Activated naive CD4-positive, alpha-beta T cell treated with anti-CD3 and anti-CD28 coated beads for 36 hours (primary cell): Measurements from ENCODE around the gene TCEAL7. TPM values are rescaled to one million over a fixed set of nuclear protein-coding genes. Genes with fewer than 3 reads are reported as not detected.
A peak's percentile ranks its signal among the peaks of the same experiment; 100 is the strongest.

ENCODE experiments used
- CTCF ChIA-PET: fragments of 350-600 bp; sonication (Branson Sonifier 250); formaldehyde crosslinking; loops from one replicate; lab custom pipeline; 2021; ENCODE audit warnings: antibody characterized with exemption; lab: Charles Lee
- DNase-seq: peaks from one replicate; pipeline ENCODE4 v3.0.0-alpha.2; 2020
- H3K27ac Mint-ChIP-seq: one replicate; pipeline ENCODE4 v1.8.0; 2021; ENCODE audit warnings: mild to moderate bottlenecking, mixed read lengths
- H3K27me3 Mint-ChIP-seq: one replicate; pipeline ENCODE4 v1.8.0; 2021; ENCODE audit warnings: low read depth, mixed read lengths
- H3K36me3 Mint-ChIP-seq: one replicate; pipeline ENCODE4 v1.8.0; 2021; ENCODE audit warnings: low read depth, mixed read lengths
- H3K4me1 Mint-ChIP-seq: one replicate; pipeline ENCODE4 v1.8.0; 2021; ENCODE audit warnings: low read depth, mixed read lengths
- H3K4me3 Mint-ChIP-seq: one replicate; pipeline ENCODE4 v1.8.0; 2021; ENCODE audit warnings: mild to moderate bottlenecking, moderate library complexity, mixed read lengths
- H3K9me3 Mint-ChIP-seq: one replicate; pipeline ENCODE4 v1.8.0; 2021; ENCODE audit warnings: mixed read lengths
- intact Hi-C: fragments of 100-400 bp; cut with micrococcal nuclease; formaldehyde crosslinking; loops from one replicate; pipeline ENCODE4 v1.15.1; 2023
- total RNA-seq, 2 experiments: library from RNA; stranded (reverse); gene quantifications; one replicate each; pipeline ENCODE4 v1.2.3, GENCODE V29; 2021

TCEAL7 gene
- total RNA-seq, 2 experiments from 2014 or later = not detected

GRCh38 chrX:103372886-103373285 is 42.8 kb downstream of the TCEAL7 start:
- H3K4me1 Mint-ChIP-seq = peaks cover 5% of the 10 kb centered on the region
- peaks cover 2% of the 10 kb centered on the region for H3K36me3 Mint-ChIP-seq
- no peak overlapping the region for H3K27ac Mint-ChIP-seq
- no peak for DNase-seq
- no peaks in the 10 kb centered on the region for H3K27me3 Mint-ChIP-seq
- CTCF ChIA-PET = no interaction called here
- no peaks in the 10 kb centered on the region for H3K9me3 Mint-ChIP-seq
- intact Hi-C loops = no loop called here
- H3K4me3 Mint-ChIP-seq = no peak overlapping the region

- no peak for DNase-seq
- CTCF ChIA-PET = no interaction called here
- peaks cover 5% of the 10 kb centered on the region for H3K4me1 Mint-ChIP-seq
- H3K36me3 Mint-ChIP-seq = peaks cover 2% of the 10 kb centered on the region
- H3K27ac Mint-ChIP-seq = no peak overlapping the region
- H3K27me3 Mint-ChIP-seq = no peaks in the 10 kb centered on the region
- intact Hi-C loops = no loop called here
- H3K9me3 Mint-ChIP-seq = no peaks in the 10 kb centered on the region
- no peak overlapping the region for H3K4me3 Mint-ChIP-seq
These were observed 43.5 kb downstream of the TCEAL7 start for GRCh38 chrX:103373581-103373980.

- intact Hi-C loops = loop anchor here (2.0 kb wide), 2 partner anchors 28 to 66 kb away; partner anchors contain the start of gene BEX2
- DNase-seq = peak; percentile 38
- CTCF ChIA-PET = interaction anchor here (0.7 kb wide), 1 partner anchor 114 kb away, joined by 3 read pairs; no protein-coding TSS in a partner anchor
- H3K27me3 Mint-ChIP-seq = no peaks in the 10 kb centered on the region
- H3K4me3 Mint-ChIP-seq = peak within 1 kb of the TSS; percentile 76
- peak within 1 kb of the TSS; percentile 56 for H3K27ac Mint-ChIP-seq
- peaks cover 2% of the 10 kb centered on the region for H3K36me3 Mint-ChIP-seq
- H3K4me1 Mint-ChIP-seq = peaks cover 5% of the 10 kb centered on the region
- no peaks in the 10 kb centered on the region for H3K9me3 Mint-ChIP-seq
These were observed 46.3 kb downstream of the TCEAL7 start, which contains the start of gene BEX3 for GRCh38 chrX:103376118-103376978. Gene BEX3 (plus strand): TSS chrX:103376538. CDS start chrX:103377522, 984 bp downstream.

- CTCF ChIA-PET = no interaction called here
- Mint-ChIP-seq H3K4me3 (peak overlapping the region; percentile 76), H3K4me1 (peaks cover 5% of the 10 kb centered on the region), H3K27me3 (no peaks in the 10 kb centered on the region), H3K27ac (no peak overlapping the region), H3K36me3 (peaks cover 2% of the 10 kb centered on the region), H3K9me3 (no peaks in the 10 kb centered on the region)
- intact Hi-C loops = loop anchor here (2.0 kb wide), 2 partner anchors 28 to 66 kb away; partner anchors contain the start of gene BEX2
- DNase-seq = no peak
These were observed 46.9 kb downstream of the TCEAL7 start for GRCh38 chrX:103376979-103377324.

- Mint-ChIP-seq H3K27me3 (no peaks in the 10 kb centered on the region), H3K9me3 (no peaks in the 10 kb centered on the region)
- CTCF ChIA-PET = no interaction called here
These were observed 49.0 kb downstream of the TCEAL7 start for GRCh38 chrX:103378990-103379389.

More at GRCh38 chrX:103378990-103379389, 49.0 kb downstream of the TCEAL7 start:
- H3K4me3 Mint-ChIP-seq = no peak overlapping the region
- DNase-seq = no peak
- H3K36me3 Mint-ChIP-seq = peaks cover 2% of the 10 kb centered on the region
- intact Hi-C loops = no loop called here
- H3K27ac Mint-ChIP-seq = no peak overlapping the region
- peaks cover 5% of the 10 kb centered on the region for H3K4me1 Mint-ChIP-seq

Other genes starting within 250 kb of the TCEAL7 start
- gene NXF3, start 237.1 kb upstream of the TCEAL7 start, total RNA-seq = not detected
- gene BEX4, start 115.1 kb upstream of the TCEAL7 start, total RNA-seq = 1 to 10 TPM; 8.8 to 9.8 TPM
- 10 to 100 TPM; 24.5 to 27.7 TPM for gene TCEAL8, start 75.1 kb upstream of the TCEAL7 start, total RNA-seq
- under 1 TPM in 1 of 2 experiments, not detected in 1; 0.32 TPM for gene TCEAL5, start 53.5 kb upstream of the TCEAL7 start, total RNA-seq
- gene BEX2, start 19.2 kb upstream of the TCEAL7 start, total RNA-seq = 10 to 100 TPM; 16.0 to 18.9 TPM
- gene TCEAL9, start 26.3 kb downstream of the TCEAL7 start, total RNA-seq = 1 to 10 TPM; 3.2 to 3.5 TPM
- 10 to 100 TPM; 40.4 to 46.5 TPM for gene BEX3, start 46.3 kb downstream of the TCEAL7 start, total RNA-seq
- gene RAB40A, start 189.2 kb downstream of the TCEAL7 start, total RNA-seq = under 1 TPM in 1 of 2 experiments, not detected in 1; 0.07 TPM